Measurements from ENCODE around the gene LRG1. TPM values are rescaled to one million over a fixed set of nuclear protein-coding genes. Genes with fewer than 3 reads are reported as not detected.

The LRG1 gene
- total RNA-seq, 1 donor from 2014 or later, result not detected

GRCh38 chr19:4519172-4519496 is 20.7 kb downstream of the LRG1 start:
- H3K27me3 Mint-ChIP-seq (ENCODE audit: insufficient read depth, low read depth), result peaks cover 18% of the 10 kb centered on the region
- H3K4me1 Mint-ChIP-seq, result peaks cover 3% of the 10 kb centered on the region
- DNase-seq (ENCODE audit: low spot score), result no peak
- Histone ChIP-seq H3K79me2 (ENCODE audit: low read depth) (no peaks in the 10 kb centered on the region), H3K9me3 (ENCODE audit: low read depth) (no peaks in the 10 kb centered on the region), H3K9ac (no peak overlapping the region), H3K4me3 (no peak overlapping the region), H4K20me1 (ENCODE audit: low read depth) (peaks cover 3% of the 10 kb centered on the region), H3K27me3 (peaks cover 22% of the 10 kb centered on the region), H3K4me1 (peaks cover 6% of the 10 kb centered on the region), H3F3A (ENCODE audit: low read depth) (no peaks in the 10 kb centered on the region), H3K36me3 (no peaks in the 10 kb centered on the region), H3K4me2 (no peak overlapping the region), H3K27ac (no peak overlapping the region), H2AFZ (replicated peaks) (no peak overlapping the region)
- H3K27ac Mint-ChIP-seq, result no peak overlapping the region
- H3K4me3 Mint-ChIP-seq, result no peak overlapping the region
- no peaks in the 10 kb centered on the region for H3K36me3 Mint-ChIP-seq
- H3K9me3 Mint-ChIP-seq, result peaks cover 3% of the 10 kb centered on the region
- TF ChIP-seq EZH2phosphoT487 (IDR thresholded peaks at IDR 0.05), result no peak
- no peak for TF ChIP-seq EZH2 (IDR thresholded peaks at IDR 0.05)
- no peak for TF ChIP-seq CTCF (IDR thresholded peaks at IDR 0.05)

GRCh38 chr19:4518345-4519171 is 21.3 kb downstream of the LRG1 start, which contains the start of gene PLIN4:
Gene PLIN4, minus strand, starts transcription at chr19:4518486. Its CDS starts 214 bp downstream, at chr19:4518272.
- H3K27ac Mint-ChIP-seq, result peak within 1 kb of the TSS; percentile 17
- Histone ChIP-seq H2AFZ (replicated peaks) (no peak within 1 kb of the TSS), H3K36me3 (no peaks in the 10 kb centered on the region), H3K27ac (no peak within 1 kb of the TSS), H3K9ac (no peak within 1 kb of the TSS), H3K27me3 (peaks cover 22% of the 10 kb centered on the region), H3K4me2 (no peak within 1 kb of the TSS), H3K4me3 (no peak within 1 kb of the TSS), H3K4me1 (peaks cover 6% of the 10 kb centered on the region), H3F3A (ENCODE audit: low read depth) (no peaks in the 10 kb centered on the region), H3K79me2 (ENCODE audit: low read depth) (no peaks in the 10 kb centered on the region), H3K9me3 (ENCODE audit: low read depth) (no peaks in the 10 kb centered on the region), H4K20me1 (ENCODE audit: low read depth) (peaks cover 3% of the 10 kb centered on the region)
- H3K4me1 Mint-ChIP-seq, result peaks cover 3% of the 10 kb centered on the region
- peak within 1 kb of the TSS; percentile 68 for H3K4me3 Mint-ChIP-seq
- H3K27me3 Mint-ChIP-seq (ENCODE audit: insufficient read depth, low read depth), result peaks cover 18% of the 10 kb centered on the region
- peaks cover 3% of the 10 kb centered on the region for H3K9me3 Mint-ChIP-seq
- no peak for DNase-seq (ENCODE audit: low spot score)
- TF ChIP-seq CTCF (IDR thresholded peaks at IDR 0.05) (no peak), EZH2 (IDR thresholded peaks at IDR 0.05) (no peak), EZH2phosphoT487 (IDR thresholded peaks at IDR 0.05) (no peak)
- no peaks in the 10 kb centered on the region for H3K36me3 Mint-ChIP-seq

GRCh38 chr19:4517451-4518057 is 22.3 kb downstream of the LRG1 start:
- H4K20me1 ChIP-seq (ENCODE audit: low read depth), result peaks cover 2% of the 10 kb centered on the region
- Mint-ChIP-seq H3K4me3 (no peak overlapping the region), H3K36me3 (no peaks in the 10 kb centered on the region), H3K27me3 (ENCODE audit: insufficient read depth, low read depth) (peaks cover 18% of the 10 kb centered on the region), H3K4me1 (peaks cover 3% of the 10 kb centered on the region), H3K27ac (no peak overlapping the region), H3K9me3 (peaks cover 3% of the 10 kb centered on the region)
- H3K4me2 ChIP-seq, result no peak overlapping the region
- H3K27ac ChIP-seq, result no peak overlapping the region
- DNase-seq (ENCODE audit: low spot score), result no peak
- H3K4me3 ChIP-seq, result no peak overlapping the region
- H3F3A ChIP-seq (ENCODE audit: low read depth), result no peaks in the 10 kb centered on the region
- no peak overlapping the region for H3K9ac ChIP-seq
- TF ChIP-seq EZH2phosphoT487 (IDR thresholded peaks at IDR 0.05) (no peak), CTCF (IDR thresholded peaks at IDR 0.05) (no peak), EZH2 (IDR thresholded peaks at IDR 0.05) (no peak)
- no peaks in the 10 kb centered on the region for H3K79me2 ChIP-seq (ENCODE audit: low read depth)
- H3K36me3 ChIP-seq, result no peaks in the 10 kb centered on the region
- peaks cover 6% of the 10 kb centered on the region for H3K4me1 ChIP-seq
- no peaks in the 10 kb centered on the region for H3K9me3 ChIP-seq (ENCODE audit: low read depth)
- no peak overlapping the region for H2AFZ ChIP-seq (replicated peaks)
- H3K27me3 ChIP-seq, result peaks cover 25% of the 10 kb centered on the region
